GM18951 (cell line): ENCODE results near the gene NAA80.
"Not testable (repeated sequence)": the region's sequence is repeated elsewhere in the genome, so short reads cannot be mapped to it uniquely, and the experiment has no call there.

ENCODE experiments used
- POLR2A ChIP-seq: IDR thresholded peaks from 4 replicates; pipeline ENCODE4 v1.6.1; 2011; ENCODE audit warnings: mild to moderate bottlenecking; ENCODE audit not compliant: insufficient read length, insufficient read depth; ENCODE audit errors: extremely low read depth
- in situ Hi-C: fragments of 300-500 bp; cut with MboI; formaldehyde crosslinking; loops from one replicate; pipeline ENCODE4 v1.12.0; 2022; ENCODE audit warnings: low sequenced_read_pairs, mixed read lengths, inconsistent platforms; ENCODE audit not compliant: unreplicated experiment

Gene NAA80

DNA sequence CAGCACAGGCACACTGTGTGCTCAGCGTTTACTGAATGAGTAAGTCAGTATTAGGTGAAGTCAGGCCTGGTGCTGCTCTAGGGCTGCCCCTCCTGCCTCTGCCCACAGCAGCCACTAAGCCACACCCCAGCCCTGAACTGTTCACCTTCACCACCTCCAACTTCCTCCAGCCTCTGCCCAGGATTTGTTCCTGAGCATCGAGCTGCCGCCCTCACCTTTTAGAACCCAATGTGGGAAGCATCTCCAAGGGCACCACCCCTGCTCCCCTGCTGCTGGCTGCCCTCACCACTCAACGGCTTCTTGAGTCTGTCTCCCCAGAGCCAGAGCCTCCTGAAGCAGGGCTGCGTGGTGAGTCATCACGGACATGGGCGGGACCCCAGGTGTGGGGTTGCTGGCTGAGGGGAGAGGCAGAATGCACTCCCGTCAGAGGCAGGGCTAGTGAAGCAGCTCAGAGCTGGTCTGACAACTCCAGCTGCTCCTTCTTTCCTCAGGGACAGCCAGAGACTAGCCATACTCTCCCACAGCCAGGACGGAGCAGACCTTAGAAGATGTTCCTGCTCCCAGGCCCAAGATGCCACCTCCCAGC is 17.5 kb upstream of the NAA80 start:
- in situ Hi-C loops: no loop called here

DNA sequence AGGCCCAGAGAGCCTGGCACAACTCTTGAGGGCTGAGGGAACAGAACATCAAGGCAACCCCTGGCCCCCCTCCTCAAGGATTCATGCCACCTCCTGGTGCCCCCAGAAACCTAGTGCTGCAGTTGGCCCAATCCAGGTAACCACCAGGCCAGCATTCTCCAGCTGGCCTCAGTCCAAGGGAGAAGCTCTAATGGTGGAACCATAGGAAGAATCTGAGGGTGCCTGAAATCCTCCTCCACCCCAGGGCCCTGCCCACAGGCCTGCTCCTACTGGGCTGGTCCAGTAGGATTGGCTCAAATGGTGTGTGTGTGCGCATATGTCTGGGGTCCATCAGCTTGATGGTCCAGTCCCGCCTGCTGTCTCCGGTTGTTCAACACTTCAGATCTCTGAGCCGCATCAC is 15.6 kb upstream of the NAA80 start:
- TF ChIP-seq POLR2A: no peak
- in situ Hi-C loops: no loop called here

More for the DNA sequence above, 17.5 kb upstream of the NAA80 start:
- TF ChIP-seq POLR2A: no peak

- TF ChIP-seq POLR2A: no peak
- in situ Hi-C loops: no loop called here
Observed at GRCh38 chr3:50314342-50314741, 15.1 kb upstream of the NAA80 start.

- in situ Hi-C loops: not testable (repeated sequence)
Observed at GRCh38 chr3:50312041-50312440, 12.8 kb upstream of the NAA80 start.

DNA sequence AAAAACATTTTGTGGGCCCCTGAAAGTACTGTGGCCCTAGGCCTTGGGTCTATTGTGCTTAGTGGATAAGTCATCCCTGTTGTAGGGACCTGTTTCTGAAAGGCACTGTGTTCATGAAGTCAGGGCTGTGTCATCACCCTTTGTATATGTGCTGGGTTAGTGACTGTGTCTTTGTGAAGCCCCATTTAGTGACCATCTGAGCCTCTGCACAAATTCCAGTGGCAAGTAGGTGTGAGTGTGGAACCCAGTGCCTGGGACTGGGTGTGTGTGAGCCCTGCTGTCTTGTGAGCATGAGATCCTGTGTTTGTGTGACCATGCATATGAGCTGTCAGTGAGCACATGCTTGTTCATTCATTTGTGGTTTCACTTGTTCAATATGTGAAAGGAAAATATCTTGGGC is 5.4 kb upstream of the NAA80 start:
- no peak for TF ChIP-seq POLR2A
- in situ Hi-C loops: no loop called here

- no peak for TF ChIP-seq POLR2A
Observed at GRCh38 chr3:50303013-50303815, 4.0 kb upstream of the NAA80 start, which contains the start of gene HYAL1. TSS of gene HYAL1 (minus strand) at chr3:50303574. CDS start at chr3:50302956, 618 bp downstream.

DNA sequence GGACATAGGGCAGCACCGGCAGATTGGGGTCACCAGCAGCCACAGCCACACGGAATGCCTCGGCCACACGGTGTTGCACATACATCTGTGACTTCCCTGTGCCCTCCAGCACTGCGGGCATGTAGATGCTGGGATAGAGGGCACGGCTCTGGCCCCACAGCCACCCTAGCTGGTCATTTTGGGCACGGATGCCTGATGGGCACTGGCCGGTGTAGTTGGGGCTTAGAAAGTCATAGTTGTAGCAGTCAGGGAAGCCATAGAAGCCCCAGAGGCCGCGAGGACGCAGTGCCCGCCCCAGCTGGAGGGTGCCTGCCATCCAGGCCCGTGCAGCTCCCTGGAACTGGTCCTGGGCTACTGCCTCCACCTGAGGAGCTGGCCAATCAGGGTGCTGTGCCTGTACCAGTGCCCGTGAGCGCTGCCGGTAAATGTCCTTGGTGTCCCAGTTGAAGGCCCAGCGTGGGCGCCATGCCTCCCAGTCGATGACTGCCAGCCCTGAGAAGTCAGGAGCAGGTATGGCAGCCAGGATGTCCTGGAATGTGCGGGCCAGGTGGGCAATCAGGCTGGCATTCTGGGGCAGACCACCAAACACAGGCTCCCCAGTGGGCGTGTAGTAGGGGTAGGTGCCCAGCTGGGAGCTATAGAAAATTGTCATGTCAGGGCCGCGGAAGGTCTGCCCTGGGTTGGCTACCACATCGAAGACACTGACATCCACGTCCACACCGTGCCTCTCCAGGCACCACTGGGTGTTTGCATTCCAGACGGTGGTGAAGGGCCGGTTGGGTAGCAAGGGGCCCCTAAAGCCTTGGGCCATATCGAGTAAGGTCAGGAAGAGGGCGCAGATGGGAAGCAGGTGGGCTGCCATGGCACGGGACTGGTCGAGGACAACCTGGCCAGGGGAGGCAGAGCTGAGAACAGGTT is 3.1 kb upstream of the NAA80 start:
- TF ChIP-seq POLR2A: no peak
- in situ Hi-C loops: no loop called here

More at GRCh38 chr3:50303013-50303815, 4.0 kb upstream of the NAA80 start, which contains the start of gene HYAL1:
- in situ Hi-C loops: no loop called here

DNA sequence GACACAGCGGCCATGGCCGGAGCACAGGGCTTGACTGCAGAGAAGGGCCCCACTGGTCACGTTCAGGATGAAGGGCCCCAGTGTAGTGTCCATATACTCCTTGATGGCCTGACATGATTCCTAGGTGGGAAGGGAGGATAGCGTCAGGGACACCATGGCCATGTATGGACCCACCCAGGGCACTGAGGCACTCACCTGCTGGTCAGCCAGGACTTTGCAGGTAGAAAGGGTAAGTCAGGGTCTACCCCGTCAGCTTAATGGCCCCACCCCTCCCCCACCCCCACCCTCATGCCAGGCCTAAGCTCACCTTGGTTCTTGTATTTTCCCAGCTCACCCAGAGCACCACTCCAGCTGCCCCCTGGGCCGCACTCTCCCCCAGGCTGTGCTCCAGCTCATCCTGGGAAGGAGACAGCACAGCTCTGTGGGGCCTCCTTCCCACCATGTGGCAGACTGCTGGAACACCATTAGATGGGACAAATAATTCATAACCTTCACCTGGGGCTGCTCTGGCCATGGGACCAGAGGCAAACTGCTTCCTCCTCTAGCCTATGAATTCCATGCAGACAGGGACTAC is 1.6 kb upstream of the NAA80 start:
- TF ChIP-seq POLR2A: no peak
- in situ Hi-C loops: no loop called here

- TF ChIP-seq POLR2A: no peak
- in situ Hi-C loops: no loop called here
Observed at GRCh38 chr3:50299929-50300680, 900 bp upstream of the NAA80 start.

GRCh38 chr3:50299638-50299928 is 378 bp upstream of the NAA80 start:
- in situ Hi-C loops: no loop called here
- TF ChIP-seq POLR2A: no peak

DNA sequence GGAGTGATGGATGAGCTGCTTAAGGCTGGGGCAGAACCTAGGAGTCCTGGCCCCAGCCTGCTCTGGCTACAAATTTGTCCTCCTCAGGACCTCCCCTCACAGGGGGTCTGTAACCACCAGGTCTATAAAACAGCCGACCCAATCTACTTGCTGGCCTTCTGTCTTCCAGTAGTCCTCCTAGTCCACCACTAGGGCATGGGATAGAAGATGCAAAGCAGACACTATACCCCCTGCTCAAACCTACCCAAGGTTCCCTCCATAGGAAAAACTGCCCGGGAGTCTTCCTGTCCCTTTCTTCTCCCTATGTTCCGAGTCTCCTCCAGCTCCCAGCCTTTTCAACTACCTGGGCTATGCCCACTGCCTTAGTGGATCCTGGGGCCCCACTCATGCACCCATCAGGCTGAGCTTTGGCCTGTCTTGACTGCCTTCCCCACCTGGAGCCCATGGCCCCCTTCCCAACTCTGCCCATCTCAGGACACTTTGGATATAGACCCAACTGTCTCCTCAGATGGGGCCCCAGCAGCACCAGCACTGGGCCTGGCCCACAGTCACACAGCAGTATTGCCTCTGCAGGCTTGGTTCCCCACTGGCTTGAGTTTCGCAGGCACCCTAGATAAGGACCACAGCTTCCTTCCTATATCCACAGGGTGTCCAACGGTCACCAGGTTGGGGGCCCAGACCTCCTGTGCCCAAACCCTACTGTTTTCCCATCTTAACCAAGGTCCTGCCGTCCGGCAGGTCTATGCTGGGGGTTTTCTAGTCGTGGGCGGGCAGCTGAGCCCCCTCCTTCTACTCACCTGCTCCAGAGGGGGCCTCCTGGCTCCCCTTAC is 1.1 kb downstream of the NAA80 start:
- in situ Hi-C loops: no loop called here

DNA sequence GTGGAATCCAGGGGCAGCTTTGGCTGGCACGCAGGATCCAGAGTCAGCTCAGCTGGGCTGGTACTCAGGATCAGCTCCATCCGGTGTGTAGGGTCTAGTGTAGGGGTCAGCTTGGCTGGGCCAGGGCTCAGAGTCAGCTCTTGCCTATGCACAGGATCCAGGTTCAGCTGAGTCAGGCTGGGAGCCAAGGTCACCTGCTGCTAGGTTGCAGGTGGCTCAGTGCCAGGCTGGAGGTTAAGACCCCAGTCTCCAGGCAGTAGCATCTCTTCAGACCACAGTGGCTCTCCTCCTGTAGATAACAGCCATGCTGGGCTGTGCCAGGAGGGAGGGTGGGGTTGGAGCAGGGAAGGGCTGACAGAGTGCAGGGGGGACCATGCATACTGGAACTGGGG is 1.8 kb downstream of the NAA80 start:
- in situ Hi-C loops: no loop called here
- no peak for TF ChIP-seq POLR2A

More for the DNA sequence above, 1.1 kb downstream of the NAA80 start:
- TF ChIP-seq POLR2A: no peak
